Measurements from ENCODE around the gene RAD50.

The RAD50 gene

GRCh38 chr5:132679166-132679565, 122.4 kb downstream of the RAD50 start:
- TF ChIP-seq, protein P1, sequence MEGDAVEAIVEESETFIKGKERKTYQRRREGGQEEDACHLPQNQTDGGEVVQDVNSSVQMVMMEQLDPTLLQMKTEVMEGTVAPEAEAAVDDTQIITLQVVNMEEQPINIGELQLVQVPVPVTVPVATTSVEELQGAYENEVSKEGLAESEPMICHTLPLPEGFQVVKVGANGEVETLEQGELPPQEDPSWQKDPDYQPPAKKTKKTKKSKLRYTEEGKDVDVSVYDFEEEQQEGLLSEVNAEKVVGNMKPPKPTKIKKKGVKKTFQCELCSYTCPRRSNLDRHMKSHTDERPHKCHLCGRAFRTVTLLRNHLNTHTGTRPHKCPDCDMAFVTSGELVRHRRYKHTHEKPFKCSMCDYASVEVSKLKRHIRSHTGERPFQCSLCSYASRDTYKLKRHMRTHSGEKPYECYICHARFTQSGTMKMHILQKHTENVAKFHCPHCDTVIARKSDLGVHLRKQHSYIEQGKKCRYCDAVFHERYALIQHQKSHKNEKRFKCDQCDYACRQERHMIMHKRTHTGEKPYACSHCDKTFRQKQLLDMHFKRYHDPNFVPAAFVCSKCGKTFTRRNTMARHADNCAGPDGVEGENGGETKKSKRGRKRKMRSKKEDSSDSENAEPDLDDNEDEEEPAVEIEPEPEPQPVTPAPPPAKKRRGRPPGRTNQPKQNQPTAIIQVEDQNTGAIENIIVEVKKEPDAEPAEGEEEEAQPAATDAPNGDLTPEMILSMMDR (conservative IDR thresholded peaks at IDR 0.05; ENCODE audit: low read depth, low read length), result no peak
- no peak for DNase-seq (ENCODE audit: low read depth)
- no peak overlapping the region for H3K4me3 ChIP-seq (ENCODE audit: low read depth, low read length)

DNA sequence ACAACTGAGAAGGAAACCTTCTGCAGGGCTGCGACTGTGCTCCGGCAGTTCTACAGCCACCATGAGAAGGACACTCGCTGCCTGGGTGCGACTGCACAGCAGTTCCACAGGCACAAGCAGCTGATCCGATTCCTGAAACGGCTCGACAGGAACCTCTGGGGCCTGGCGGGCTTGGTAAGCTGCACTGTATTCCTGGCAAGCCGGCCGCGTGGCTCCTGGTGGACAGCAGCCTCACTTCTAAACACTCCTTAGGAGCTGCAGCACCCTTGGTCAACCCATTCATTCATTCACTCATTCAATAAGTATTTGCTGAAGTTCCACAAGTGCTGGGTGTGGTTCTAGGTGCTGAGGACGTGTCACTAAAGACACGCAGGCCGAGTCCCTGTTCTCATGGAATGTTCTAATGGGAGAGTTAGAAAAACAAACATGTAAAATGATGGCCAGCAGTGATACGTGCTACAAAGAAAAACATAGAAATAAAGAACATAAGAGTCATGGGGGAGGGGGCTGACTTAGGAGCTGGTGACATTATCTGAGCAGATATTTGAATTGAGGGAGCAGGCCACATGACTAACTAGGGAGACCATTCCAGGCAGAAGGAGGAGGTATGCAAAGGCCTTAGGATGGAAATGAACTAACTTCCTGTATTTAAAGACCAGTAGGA, 123.1 kb downstream of the RAD50 start:
- H3K4me3 ChIP-seq (ENCODE audit: low read depth, low read length), result no peak overlapping the region
- TF ChIP-seq, protein P1 (conservative IDR thresholded peaks at IDR 0.05; ENCODE audit: low read depth, low read length), result no peak
- DNase-seq (ENCODE audit: low read depth), result no peak

DNA sequence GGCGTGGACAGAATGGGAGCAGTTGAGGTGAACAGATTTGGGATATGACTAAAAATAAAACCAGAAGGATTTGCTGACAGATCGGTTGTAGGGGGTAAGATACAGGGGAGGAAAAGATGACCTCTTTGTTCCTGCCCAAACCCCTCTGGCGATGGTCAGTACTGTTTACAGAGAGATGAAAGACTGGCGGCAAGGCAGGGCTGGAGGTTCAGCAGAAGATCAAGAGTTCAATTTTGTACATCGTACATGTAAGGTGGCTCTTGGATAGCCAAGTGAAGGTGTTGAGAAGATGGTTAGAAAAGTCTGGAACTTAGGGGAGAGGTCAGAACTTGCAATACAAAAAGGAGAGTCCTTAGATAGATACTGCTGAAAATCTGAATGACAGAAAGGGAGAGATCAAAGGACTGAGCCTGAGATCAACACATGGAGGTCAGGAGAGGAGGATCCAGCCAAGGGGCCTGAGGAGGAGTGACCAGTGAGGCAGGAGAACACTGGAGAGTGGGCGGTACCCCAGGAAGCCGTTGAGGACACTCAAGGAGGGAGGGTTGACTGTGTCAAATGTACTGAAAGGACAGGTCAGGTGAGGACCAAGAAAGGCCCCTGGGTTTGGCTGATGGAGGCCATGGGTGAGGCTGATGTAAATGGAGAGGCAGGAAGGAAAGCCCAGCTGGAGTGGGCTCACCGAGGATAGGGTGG, 124.2 kb downstream of the RAD50 start:
- TF ChIP-seq, protein P1 (conservative IDR thresholded peaks at IDR 0.05; ENCODE audit: low read depth, low read length), result no peak
- no peak for DNase-seq (ENCODE audit: low read depth)
- H3K4me3 ChIP-seq (ENCODE audit: low read depth, low read length), result no peak overlapping the region

- no peak for DNase-seq (ENCODE audit: low read depth)
- TF ChIP-seq, protein P1 (conservative IDR thresholded peaks at IDR 0.05; ENCODE audit: low read depth, low read length), result no peak
- H3K4me3 ChIP-seq (ENCODE audit: low read depth, low read length), result no peak overlapping the region
Observed at GRCh38 chr5:132681476-132681831, 124.7 kb downstream of the RAD50 start.

- TF ChIP-seq, protein P1 (conservative IDR thresholded peaks at IDR 0.05; ENCODE audit: low read depth, low read length), result no peak
- no peak overlapping the region for H3K4me3 ChIP-seq (ENCODE audit: low read depth, low read length)
- DNase-seq (ENCODE audit: low read depth), result no peak
Observed at GRCh38 chr5:132681983-132682382, 125.2 kb downstream of the RAD50 start.

DNA sequence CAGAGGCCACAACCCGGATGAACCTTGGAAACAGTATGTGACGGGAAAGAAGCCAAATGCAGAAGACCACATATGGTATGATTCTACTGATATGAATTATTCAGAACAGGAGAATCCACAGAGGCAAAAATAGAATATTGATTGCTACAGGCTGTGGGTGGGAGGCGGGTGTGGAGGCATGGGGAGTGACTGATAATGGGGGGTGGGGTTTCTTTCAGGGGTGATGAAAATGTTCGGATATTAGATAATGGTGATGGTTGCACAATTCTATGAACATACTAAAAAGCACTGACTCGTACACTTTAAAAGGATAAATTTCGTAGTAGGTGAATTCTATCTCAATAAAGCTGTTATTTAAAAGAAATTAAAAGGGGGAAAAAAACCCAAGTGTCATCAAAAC, 127.7 kb downstream of the RAD50 start:
- TF ChIP-seq, protein P1 (conservative IDR thresholded peaks at IDR 0.05; ENCODE audit: low read depth, low read length), result no peak
- DNase-seq (ENCODE audit: low read depth), result no peak
- no peak overlapping the region for H3K4me3 ChIP-seq (ENCODE audit: low read depth, low read length)

All from choroid plexus epithelial cell (primary cell).